ENCODE measurements around the gene NUP107. TPM values are rescaled to one million over a fixed set of nuclear protein-coding genes. Genes with fewer than 3 reads are reported as not detected.
"Not testable (repeated sequence)": the region's sequence is repeated elsewhere in the genome, so short reads cannot be mapped to it uniquely, and the experiment has no call there.

NUP107 gene
- total RNA-seq, 1 donor from 2014 or later = 80.7 TPM

DNA sequence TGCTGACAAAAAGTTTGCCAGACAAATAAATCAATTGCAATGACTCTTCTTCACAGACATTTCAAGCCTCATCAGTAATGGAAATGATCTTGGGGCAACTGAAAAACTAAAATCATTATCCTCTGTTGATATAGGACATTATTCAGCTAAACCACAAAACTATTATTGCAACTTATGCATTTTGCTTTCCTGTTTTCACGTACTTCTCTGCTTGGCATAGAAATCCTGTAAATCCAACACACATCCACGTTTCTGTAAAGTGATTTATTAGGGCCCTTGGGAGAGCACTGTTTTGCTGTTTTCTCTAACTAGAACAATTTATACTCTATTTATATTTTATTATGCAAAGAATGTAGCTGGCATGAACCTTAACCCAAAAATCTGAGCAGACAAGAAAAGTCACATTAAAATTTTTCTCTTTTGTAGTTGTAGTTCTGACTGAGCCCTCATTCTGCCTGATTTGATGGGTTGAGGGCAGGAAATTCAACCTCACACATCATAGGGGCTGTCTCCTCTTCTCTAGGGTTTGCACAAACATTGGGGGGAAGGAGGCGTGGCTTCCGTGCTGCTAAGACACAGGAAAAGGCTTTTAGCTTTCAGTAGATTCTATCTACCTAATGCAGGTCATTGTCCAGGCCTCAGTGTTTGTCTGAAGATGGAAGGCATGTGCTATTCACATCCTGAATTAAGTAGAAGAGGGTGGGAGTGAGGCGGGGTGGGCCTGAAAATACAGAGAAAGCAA, 11.5 kb upstream of the NUP107 start:
- Mint-ChIP-seq H3K27me3 (no peaks in the 10 kb centered on the region), H3K4me1 (ENCODE audit: low read depth) (no peaks in the 10 kb centered on the region), H3K27ac (no peak overlapping the region), H3K4me3 (ENCODE audit: low read depth) (no peak overlapping the region), H3K36me3 (ENCODE audit: insufficient read depth) (no peaks in the 10 kb centered on the region), H3K9me3 (ENCODE audit: low read depth) (no peaks in the 10 kb centered on the region)
- TF ChIP-seq, protein P1, sequence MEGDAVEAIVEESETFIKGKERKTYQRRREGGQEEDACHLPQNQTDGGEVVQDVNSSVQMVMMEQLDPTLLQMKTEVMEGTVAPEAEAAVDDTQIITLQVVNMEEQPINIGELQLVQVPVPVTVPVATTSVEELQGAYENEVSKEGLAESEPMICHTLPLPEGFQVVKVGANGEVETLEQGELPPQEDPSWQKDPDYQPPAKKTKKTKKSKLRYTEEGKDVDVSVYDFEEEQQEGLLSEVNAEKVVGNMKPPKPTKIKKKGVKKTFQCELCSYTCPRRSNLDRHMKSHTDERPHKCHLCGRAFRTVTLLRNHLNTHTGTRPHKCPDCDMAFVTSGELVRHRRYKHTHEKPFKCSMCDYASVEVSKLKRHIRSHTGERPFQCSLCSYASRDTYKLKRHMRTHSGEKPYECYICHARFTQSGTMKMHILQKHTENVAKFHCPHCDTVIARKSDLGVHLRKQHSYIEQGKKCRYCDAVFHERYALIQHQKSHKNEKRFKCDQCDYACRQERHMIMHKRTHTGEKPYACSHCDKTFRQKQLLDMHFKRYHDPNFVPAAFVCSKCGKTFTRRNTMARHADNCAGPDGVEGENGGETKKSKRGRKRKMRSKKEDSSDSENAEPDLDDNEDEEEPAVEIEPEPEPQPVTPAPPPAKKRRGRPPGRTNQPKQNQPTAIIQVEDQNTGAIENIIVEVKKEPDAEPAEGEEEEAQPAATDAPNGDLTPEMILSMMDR (IDR thresholded peaks at IDR 0.05; ENCODE audit: unreplicated experiment) = no peak
- DNase-seq (ENCODE audit: low spot score, unreplicated experiment) = no peak

DNA sequence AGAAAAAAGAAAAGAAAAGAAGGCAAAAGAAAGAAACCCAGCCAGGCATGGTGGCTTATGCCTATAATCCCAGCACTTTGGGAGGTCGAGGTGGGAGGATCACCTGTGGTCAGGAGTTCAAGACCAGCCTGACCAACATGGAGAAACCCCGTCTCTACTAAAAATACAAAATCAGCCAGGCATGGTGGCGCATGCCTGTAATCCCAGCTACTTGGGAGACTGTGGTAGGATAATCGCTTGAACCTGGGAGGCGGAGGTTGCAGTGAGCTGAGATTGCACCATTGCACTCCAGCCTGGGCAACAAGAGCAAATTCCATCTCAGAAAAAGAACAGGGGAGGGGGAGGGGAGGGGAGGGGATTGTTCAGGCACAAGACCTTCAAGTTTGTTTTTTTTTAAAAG, 9.9 kb upstream of the NUP107 start:
- DNase-seq (ENCODE audit: low spot score, unreplicated experiment); H3K4me1 Mint-ChIP-seq (ENCODE audit: low read depth); H3K4me3 Mint-ChIP-seq (ENCODE audit: low read depth); H3K9me3 Mint-ChIP-seq (ENCODE audit: low read depth); H3K36me3 Mint-ChIP-seq (ENCODE audit: insufficient read depth); H3K27me3 Mint-ChIP-seq; H3K27ac Mint-ChIP-seq: not testable (repeated sequence)

DNA sequence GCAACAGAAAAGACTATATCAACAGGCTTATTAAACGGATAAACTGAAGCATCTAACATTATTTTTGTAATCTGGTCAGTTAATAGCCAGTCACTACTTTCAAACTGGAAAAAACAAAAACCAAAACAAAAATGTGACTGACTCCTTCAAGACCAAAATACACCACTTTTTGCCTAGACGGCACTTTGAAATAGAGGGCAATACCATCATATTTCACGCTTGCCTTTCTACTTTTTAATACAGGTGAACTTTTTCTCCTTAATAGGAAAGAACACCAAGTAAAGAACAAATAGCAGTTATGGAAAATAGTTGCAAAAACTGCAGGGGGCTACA, 550 bp upstream of the NUP107 start:
- Mint-ChIP-seq H3K9me3 (ENCODE audit: low read depth) (no peaks in the 10 kb centered on the region), H3K4me1 (ENCODE audit: low read depth) (peaks cover 16% of the 10 kb centered on the region), H3K27me3 (no peaks in the 10 kb centered on the region), H3K27ac (peak overlapping the region; percentile 98), H3K4me3 (ENCODE audit: low read depth) (peak overlapping the region; percentile 97), H3K36me3 (ENCODE audit: insufficient read depth) (peaks cover 2% of the 10 kb centered on the region)
- DNase-seq (ENCODE audit: low spot score, unreplicated experiment) = no peak
- TF ChIP-seq, protein P1 (IDR thresholded peaks at IDR 0.05; ENCODE audit: unreplicated experiment) = no peak

DNA sequence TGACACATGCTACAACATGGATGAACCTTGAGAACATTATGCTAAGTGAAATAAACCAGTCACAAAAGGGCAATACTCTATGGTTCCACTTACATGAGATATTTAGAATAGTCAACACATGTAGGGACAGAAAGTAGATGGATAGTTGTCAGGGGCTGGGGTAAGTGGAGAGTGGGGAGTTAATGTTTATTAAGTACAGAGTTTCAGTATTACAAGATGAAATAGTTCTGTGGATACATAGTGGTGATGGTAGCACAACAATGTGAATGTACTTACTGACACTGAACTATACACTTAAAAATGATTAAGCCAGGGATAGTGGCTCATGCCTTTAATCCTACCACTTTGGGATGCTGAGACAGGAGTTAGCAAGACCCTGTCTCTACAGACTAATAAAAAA, 8.7 kb downstream of the NUP107 start:
- no peak overlapping the region for H3K4me3 Mint-ChIP-seq (ENCODE audit: low read depth)
- H3K27ac Mint-ChIP-seq = no peak overlapping the region
- no peaks in the 10 kb centered on the region for H3K27me3 Mint-ChIP-seq
- H3K36me3 Mint-ChIP-seq (ENCODE audit: insufficient read depth) = peaks cover 34% of the 10 kb centered on the region
- no peaks in the 10 kb centered on the region for H3K4me1 Mint-ChIP-seq (ENCODE audit: low read depth)
- no peak for DNase-seq (ENCODE audit: low spot score, unreplicated experiment)
- TF ChIP-seq, protein P1 (IDR thresholded peaks at IDR 0.05; ENCODE audit: unreplicated experiment) = no peak
- H3K9me3 Mint-ChIP-seq (ENCODE audit: low read depth) = no peaks in the 10 kb centered on the region

DNA sequence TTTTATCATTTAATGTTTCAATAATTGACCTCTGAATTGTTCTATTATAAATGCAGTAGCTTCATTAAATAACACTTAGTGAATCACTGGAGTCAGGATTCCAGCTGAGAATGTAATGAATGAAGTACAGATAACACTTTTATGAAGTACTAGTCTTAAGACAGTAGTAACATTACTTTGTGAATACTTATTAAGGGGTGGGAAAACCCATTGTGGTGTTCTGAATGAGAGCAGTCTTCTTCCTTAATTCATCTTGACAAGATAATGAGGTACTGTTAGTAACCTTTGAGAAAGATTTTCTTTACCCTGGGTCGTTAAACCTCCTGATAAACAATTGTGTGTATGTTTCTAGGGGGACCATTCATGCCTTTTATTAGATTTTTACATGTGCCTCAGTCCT, 12.7 kb downstream of the NUP107 start:
- Mint-ChIP-seq H3K9me3 (ENCODE audit: low read depth) (no peaks in the 10 kb centered on the region), H3K27me3 (no peaks in the 10 kb centered on the region), H3K36me3 (ENCODE audit: insufficient read depth) (peaks cover 35% of the 10 kb centered on the region), H3K4me1 (ENCODE audit: low read depth) (no peaks in the 10 kb centered on the region), H3K27ac (no peak overlapping the region), H3K4me3 (ENCODE audit: low read depth) (no peak overlapping the region)
- TF ChIP-seq, protein P1 (IDR thresholded peaks at IDR 0.05; ENCODE audit: unreplicated experiment) = no peak
- no peak for DNase-seq (ENCODE audit: low spot score, unreplicated experiment)

DNA sequence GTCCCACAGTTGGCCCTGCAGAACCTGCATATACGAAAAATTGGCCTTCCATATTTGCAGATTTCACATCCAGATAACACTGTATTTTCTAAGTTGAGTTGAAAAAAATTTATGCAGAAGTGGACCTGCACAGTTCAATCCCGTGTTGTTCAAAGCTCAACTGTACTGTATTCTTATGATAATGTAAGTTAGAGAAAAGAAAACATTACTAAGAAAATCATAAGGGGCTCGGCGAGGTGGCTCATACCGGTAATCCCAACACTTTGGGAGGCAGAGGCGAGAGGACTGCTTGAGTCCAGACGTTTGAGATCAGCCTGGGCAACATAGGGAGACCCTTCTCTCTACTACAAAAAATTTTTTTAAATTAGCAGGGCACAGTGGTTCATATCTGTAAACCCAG, 41.0 kb downstream of the NUP107 start:
- Mint-ChIP-seq H3K36me3 (ENCODE audit: insufficient read depth) (peaks cover 15% of the 10 kb centered on the region), H3K27ac (no peak overlapping the region), H3K27me3 (no peaks in the 10 kb centered on the region), H3K4me1 (ENCODE audit: low read depth) (no peaks in the 10 kb centered on the region), H3K4me3 (ENCODE audit: low read depth) (no peak overlapping the region), H3K9me3 (ENCODE audit: low read depth) (no peaks in the 10 kb centered on the region)
- TF ChIP-seq, protein P1 (IDR thresholded peaks at IDR 0.05; ENCODE audit: unreplicated experiment) = no peak
- no peak for DNase-seq (ENCODE audit: low spot score, unreplicated experiment)
